GM23338 (cell line): ENCODE data around the gene TRPC4. TPM values are rescaled to one million over a fixed set of nuclear protein-coding genes. Genes with fewer than 3 reads are reported as not detected.

Experiments
- ATAC-seq: fragments of 200-7000 bp; cut with Tn5 transposase; 3 replicates; pipeline ENCODE4 v1.9.1; 2020
- DNase-seq: peaks from one replicate; pipeline ENCODE4 v3.0.0-alpha.2; 2015; ENCODE audit warnings: low spot score
- H2AFZ ChIP-seq: fragments of 200-600 bp; sonication (generic); 2 replicates; pipeline ENCODE4 v1.8.0; 2016; ENCODE audit warnings: antibody characterized with exemption, mild to moderate bottlenecking, moderate library complexity
- H3F3A ChIP-seq: fragments of 200-600 bp; sonication (generic); replicated peaks from 2 replicates; pipeline ENCODE4 v1.8.0; 2017; ENCODE audit warnings: antibody characterized with exemption, mixed run types, low read depth
- H3K27ac ChIP-seq: fragments of 200-600 bp; sonication (generic); 2 replicates; pipeline ENCODE4 v1.6.1; 2016; ENCODE audit warnings: low read depth
- H3K27me3 ChIP-seq: fragments of 200-600 bp; sonication (generic); 2 replicates; pipeline ENCODE4 v1.8.0; 2016; ENCODE audit warnings: mild to moderate bottlenecking, mixed run types, moderate library complexity; ENCODE audit not compliant: insufficient read depth
- H3K36me3 ChIP-seq: fragments of 200-600 bp; sonication (generic); 2 replicates; pipeline ENCODE4 v1.8.0; 2016; ENCODE audit warnings: mild to moderate bottlenecking; ENCODE audit not compliant: insufficient read depth
- H3K4me1 ChIP-seq: fragments of 200-600 bp; sonication (generic); 2 replicates; pipeline ENCODE4 v1.8.0; 2016; ENCODE audit warnings: mild to moderate bottlenecking, moderate library complexity; ENCODE audit not compliant: insufficient read depth
- H3K4me2 ChIP-seq: fragments of 200-600 bp; sonication (generic); 2 replicates; pipeline ENCODE4 v1.7.1; 2017; ENCODE audit warnings: mixed run types
- H3K4me3 ChIP-seq: fragments of 200-600 bp; sonication (generic); 2 replicates; pipeline ENCODE4 v1.6.1; 2016; ENCODE audit warnings: mixed run types
- H3K79me2 ChIP-seq: fragments of 200-600 bp; sonication (generic); replicated peaks from 2 replicates; pipeline ENCODE4 v1.8.0; 2017; ENCODE audit warnings: mild to moderate bottlenecking; ENCODE audit not compliant: insufficient read depth
- H3K9me2 ChIP-seq: fragments of 200-600 bp; sonication (generic); 2 replicates; pipeline ENCODE4 v1.8.0; 2017; ENCODE audit not compliant: insufficient read depth
- H4K20me1 ChIP-seq: fragments of 200-600 bp; sonication (generic); replicated peaks from 2 replicates; pipeline ENCODE4 v1.8.0; 2017; ENCODE audit warnings: mild to moderate bottlenecking; ENCODE audit not compliant: insufficient read depth
- H3K27ac Mint-ChIP-seq: 2 replicates; pipeline ENCODE4 v1.8.0; 2020; ENCODE audit warnings: inconsistent platforms, mild to moderate bottlenecking, moderate library complexity, mixed read lengths
- H3K27me3 Mint-ChIP-seq: 3 replicates; pipeline ENCODE4 v1.8.0; 2022; ENCODE audit warnings: low read depth, mild to moderate bottlenecking, moderate library complexity, mixed read lengths, inconsistent platforms; ENCODE audit not compliant: insufficient read depth, poor library complexity
- H3K36me3 Mint-ChIP-seq: 3 replicates; pipeline ENCODE4 v1.8.0; 2021; ENCODE audit warnings: low read depth, mild to moderate bottlenecking, inconsistent platforms, moderate library complexity, mixed read lengths
- H3K4me1 Mint-ChIP-seq: 3 replicates; pipeline ENCODE4 v1.8.0; 2020; ENCODE audit warnings: mild to moderate bottlenecking, inconsistent platforms, mixed read lengths
- H3K4me3 Mint-ChIP-seq: 3 replicates; pipeline ENCODE4 v1.8.0; 2021; ENCODE audit warnings: moderate library complexity, mild to moderate bottlenecking, inconsistent platforms, mixed read lengths
- H3K9me3 Mint-ChIP-seq: 3 replicates; pipeline ENCODE4 v1.8.0; 2020; ENCODE audit warnings: moderate library complexity, mild to moderate bottlenecking, inconsistent platforms, mixed read lengths
- CREB1 ChIP-seq: fragments of 250-450 bp; sonication (Bioruptor Pico); IDR thresholded peaks from 2 replicates; pipeline ENCODE4 v1.5.0; 2020; ENCODE audit warnings: low read depth, mild to moderate bottlenecking, moderate library complexity
- EZH2 ChIP-seq: fragments of 200-600 bp; sonication (generic); IDR thresholded peaks from one replicate; pipeline ENCODE4 v1.8.0; 2017; ENCODE audit warnings: antibody characterized with exemption, mild to moderate bottlenecking, low read depth; ENCODE audit not compliant: unreplicated experiment
- EZH2phosphoT487 ChIP-seq: fragments of 200-600 bp; sonication (generic); IDR thresholded peaks from one replicate; pipeline ENCODE4 v1.8.1; 2018; ENCODE audit warnings: antibody characterized with exemption; ENCODE audit not compliant: unreplicated experiment
- JUNB ChIP-seq: IDR thresholded peaks from one replicate; pipeline ENCODE4 v1.6.1; 2016; ENCODE audit warnings: antibody characterized with exemption; ENCODE audit not compliant: unreplicated experiment
- NANOG ChIP-seq: IDR thresholded peaks from 2 replicates; pipeline ENCODE4 v1.6.1; 2016; ENCODE audit warnings: antibody characterized with exemption, borderline replicate concordance
- POLR2AphosphoS5 ChIP-seq: IDR thresholded peaks from 2 replicates; pipeline ENCODE4 v1.6.1; 2016; ENCODE audit warnings: antibody characterized with exemption, low read depth
- ZNF114 ChIP-seq: fragments of 250-450 bp; sonication (Bioruptor Pico); IDR thresholded peaks from 2 replicates; pipeline ENCODE4 v1.5.0; 2020; ENCODE audit warnings: mild to moderate bottlenecking, moderate library complexity
- ZNF331 ChIP-seq: fragments of 250-450 bp; sonication (Bioruptor Pico); IDR thresholded peaks from 2 replicates; pipeline ENCODE4 v1.5.0; 2020; ENCODE audit warnings: low read depth, mild to moderate bottlenecking, moderate library complexity
- ZNF462 ChIP-seq: fragments of 250-450 bp; sonication (Bioruptor Pico); IDR thresholded peaks from 2 replicates; pipeline ENCODE4 v1.5.0; 2020; ENCODE audit warnings: mild to moderate bottlenecking, moderate library complexity
- polyA plus RNA-seq: library from polyadenylated mRNA; unstranded; fragments of >200 nt; fragmentation: Nextera tagmentation; extraction: Ambion mirVana; gene quantifications from 2 replicates; pipeline ENCODE4 v1.2.1, GENCODE V29; 2016
- total RNA-seq: library from RNA; depleted of rRNA; stranded (reverse); fragments of >200 nt; shearing (Covaris generic); gene quantifications from 2 replicates; pipeline ENCODE4 v1.2.3, GENCODE V29; 2014

The TRPC4 gene
- total and polyA plus RNA-seq, 2 experiments from 2014 or later, result 1.1 to 2.1 TPM

GRCh38 chr13:37597477-37598025 is 272.0 kb downstream of the TRPC4 start:
- no peaks in the 10 kb centered on the region for H4K20me1 ChIP-seq
- no peak overlapping the region for H3K27ac ChIP-seq
- H3K9me2 ChIP-seq, result 0 out of 2 replicates have a peak, but pooled peaks cover under 1% of the 10 kb centered on the region
- TF ChIP-seq ZNF114 (CRISPR knock-in tag) (no peak), JUNB (no peak), EZH2 (no peak), POLR2AphosphoS5 (no peak), NANOG (no peak), EZH2phosphoT487 (no peak), CREB1 (CRISPR knock-in tag) (no peak), ZNF331 (CRISPR knock-in tag) (no peak)
- no peaks in the 10 kb centered on the region for H3K79me2 ChIP-seq
- H2AFZ ChIP-seq, result no peak overlapping the region; the same call in 1 of the 2 replicates
- H3K27me3 ChIP-seq, result no peaks in the 10 kb centered on the region
- no peaks in the 10 kb centered on the region for H3K36me3 Mint-ChIP-seq
- ATAC-seq, result no peak
- H3K4me3 Mint-ChIP-seq, result no peak overlapping the region
- no peak overlapping the region for H3K4me2 ChIP-seq
- H3F3A ChIP-seq, result no peaks in the 10 kb centered on the region
- no peak overlapping the region for H3K27ac Mint-ChIP-seq
- DNase-seq, result no peak
- H3K4me1 ChIP-seq, result peaks cover 37% of the 10 kb centered on the region
- no peak overlapping the region for H3K4me3 ChIP-seq
- no peaks in the 10 kb centered on the region for H3K27me3 Mint-ChIP-seq
- no peaks in the 10 kb centered on the region for H3K36me3 ChIP-seq
- peaks cover 46% of the 10 kb centered on the region for H3K4me1 Mint-ChIP-seq
- no peaks in the 10 kb centered on the region for H3K9me3 Mint-ChIP-seq

GRCh38 chr13:37596805-37597204 is 272.8 kb downstream of the TRPC4 start:
- Mint-ChIP-seq H3K27me3 (no peaks in the 10 kb centered on the region), H3K4me1 (peaks cover 40% of the 10 kb centered on the region), H3K27ac (no peak overlapping the region), H3K4me3 (no peak overlapping the region), H3K36me3 (no peaks in the 10 kb centered on the region), H3K9me3 (no peaks in the 10 kb centered on the region)
- H2AFZ ChIP-seq, result no peak overlapping the region
- H3K79me2 ChIP-seq, result no peaks in the 10 kb centered on the region
- TF ChIP-seq ZNF114 (CRISPR knock-in tag), result no peak
- H3F3A ChIP-seq, result no peaks in the 10 kb centered on the region
- ATAC-seq, result no peak
- H3K9me2 ChIP-seq, result 0 out of 2 replicates have a peak, but pooled peaks cover 2% of the 10 kb centered on the region
- no peaks in the 10 kb centered on the region for H3K36me3 ChIP-seq
- no peak overlapping the region for H3K27ac ChIP-seq
- no peaks in the 10 kb centered on the region for H3K27me3 ChIP-seq
- H3K4me3 ChIP-seq, result no peak overlapping the region
- no peak overlapping the region for H3K4me2 ChIP-seq
- peaks cover 34% of the 10 kb centered on the region for H3K4me1 ChIP-seq
- no peaks in the 10 kb centered on the region for H4K20me1 ChIP-seq
- DNase-seq, result no peak

- peak overlapping the region; percentile 41; the same call in 1 of the 2 replicates for H3K27ac Mint-ChIP-seq
- Histone ChIP-seq H3K4me1 (peaks cover 24% of the 10 kb centered on the region), H2AFZ (no peak overlapping the region), H3K27ac (peak overlapping the region; percentile 7; the same call in 1 of the 2 replicates), H3F3A (no peaks in the 10 kb centered on the region), H3K36me3 (no peaks in the 10 kb centered on the region), H4K20me1 (no peaks in the 10 kb centered on the region), H3K4me3 (no peak overlapping the region), H3K4me2 (peak overlapping the region; percentile 34), H3K27me3 (no peaks in the 10 kb centered on the region), H3K9me2 (0 out of 2 replicates have a peak, but pooled peaks cover 2% of the 10 kb centered on the region), H3K79me2 (no peaks in the 10 kb centered on the region)
- ATAC-seq, result peak; percentile 63
- H3K36me3 Mint-ChIP-seq, result no peaks in the 10 kb centered on the region
- no peaks in the 10 kb centered on the region for H3K27me3 Mint-ChIP-seq
- peak overlapping the region; percentile 45; the same call in 2 of the 3 replicates for H3K4me3 Mint-ChIP-seq
- peaks cover 28% of the 10 kb centered on the region for H3K4me1 Mint-ChIP-seq
- H3K9me3 Mint-ChIP-seq, result no peaks in the 10 kb centered on the region
- DNase-seq, result peak; percentile 14
- TF ChIP-seq ZNF462 (CRISPR knock-in tag) (peak; percentile 97), EZH2phosphoT487 (no peak), NANOG (peak; percentile 90), ZNF114 (CRISPR knock-in tag) (peak; percentile 9; the same call in 1 of the 2 replicates), POLR2AphosphoS5 (no peak)
Measured at GRCh38 chr13:37595162-37595561, 274.4 kb downstream of the TRPC4 start.
